Testis (tissue), 2 donors: ENCODE results near the gene SAMD3.

Experiments
- POLR2A ChIP-seq: fragments of 450-650 bp; IDR thresholded peaks from one replicate; pipeline ENCODE4 v1.6.1; 2017; ENCODE audit warnings: antibody characterized with exemption, mild to moderate bottlenecking, moderate library complexity
- TF ChIP-seq, protein P1 (sequence below), 3 experiments: fragments of 450-650 bp in 2 of 3; fragments of 200-600 bp in 1 of 3; sonication (generic) in 1 of 3; IDR thresholded peaks; one replicate each; pipeline ENCODE4 v1.5.1; 2016 to 2019; ENCODE audit warnings: antibody characterized with exemption in 3 of 3, mild to moderate bottlenecking in 2 of 3, moderate library complexity in 1 of 3

DNA sequence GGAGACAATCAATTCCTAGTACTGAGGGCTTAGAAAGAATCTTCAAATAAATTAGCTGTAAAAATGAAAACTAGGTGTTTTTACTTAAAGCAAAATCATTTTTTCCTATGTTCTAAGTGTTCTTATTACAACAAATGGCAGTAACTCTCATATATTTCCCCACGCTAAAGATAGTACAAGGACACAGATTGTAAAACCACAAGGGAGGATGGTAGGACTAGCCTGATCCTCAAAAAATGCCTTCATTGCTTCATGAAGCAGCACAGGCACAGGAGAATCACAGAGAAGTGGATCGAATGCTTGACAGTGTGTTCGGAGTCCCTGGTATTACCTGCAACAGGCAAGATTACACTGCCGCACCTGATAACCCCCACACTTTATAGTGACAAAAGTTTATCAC, 58.5 kb downstream of the SAMD3 start:
- TF ChIP-seq, protein P1, sequence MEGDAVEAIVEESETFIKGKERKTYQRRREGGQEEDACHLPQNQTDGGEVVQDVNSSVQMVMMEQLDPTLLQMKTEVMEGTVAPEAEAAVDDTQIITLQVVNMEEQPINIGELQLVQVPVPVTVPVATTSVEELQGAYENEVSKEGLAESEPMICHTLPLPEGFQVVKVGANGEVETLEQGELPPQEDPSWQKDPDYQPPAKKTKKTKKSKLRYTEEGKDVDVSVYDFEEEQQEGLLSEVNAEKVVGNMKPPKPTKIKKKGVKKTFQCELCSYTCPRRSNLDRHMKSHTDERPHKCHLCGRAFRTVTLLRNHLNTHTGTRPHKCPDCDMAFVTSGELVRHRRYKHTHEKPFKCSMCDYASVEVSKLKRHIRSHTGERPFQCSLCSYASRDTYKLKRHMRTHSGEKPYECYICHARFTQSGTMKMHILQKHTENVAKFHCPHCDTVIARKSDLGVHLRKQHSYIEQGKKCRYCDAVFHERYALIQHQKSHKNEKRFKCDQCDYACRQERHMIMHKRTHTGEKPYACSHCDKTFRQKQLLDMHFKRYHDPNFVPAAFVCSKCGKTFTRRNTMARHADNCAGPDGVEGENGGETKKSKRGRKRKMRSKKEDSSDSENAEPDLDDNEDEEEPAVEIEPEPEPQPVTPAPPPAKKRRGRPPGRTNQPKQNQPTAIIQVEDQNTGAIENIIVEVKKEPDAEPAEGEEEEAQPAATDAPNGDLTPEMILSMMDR (IDR thresholded peaks at IDR 0.05): no peak
- TF ChIP-seq POLR2A: no peak
